T-helper 2 cell treated with Interferon-gamma antibody and Interleukin-4, amounts not matched to agents 100 ng/mL and 5 ng/mL, for 36 hours (primary cell): ENCODE measurements around the gene GTF2A1L. TPM values are rescaled to one million over a fixed set of nuclear protein-coding genes. Genes with fewer than 3 reads are reported as not detected.
"Not testable (repeated sequence)": the region's sequence is repeated elsewhere in the genome, so short reads cannot be mapped to it uniquely, and the experiment has no call there.

Source experiments
- intact Hi-C: fragments of 100-400 bp; cut with micrococcal nuclease; formaldehyde crosslinking; loops from one replicate; pipeline ENCODE4 v1.15.1; 2023
- total RNA-seq: library from RNA; stranded (reverse); gene quantifications from 2 replicates; pipeline ENCODE4 v1.2.3, GENCODE V29; 2022

Gene GTF2A1L
- total RNA-seq, 1 donor from 2014 or later = not detected

- intact Hi-C loops = loop anchor here (10.0 kb wide), 1 partner anchor 1797 kb away; no protein-coding TSS in a partner anchor
Measured at GRCh38 chr2:48607307-48608014, 10.2 kb upstream of the GTF2A1L start.

GRCh38 chr2:48613211-48613610 lies 4.4 kb upstream of the GTF2A1L start:
- intact Hi-C loops = no loop called here

GRCh38 chr2:48614581-48614980 lies 3.1 kb upstream of the GTF2A1L start:
- intact Hi-C loops = not testable (repeated sequence)

- intact Hi-C loops = no loop called here
Measured at GRCh38 chr2:48619526-48619925, 1.9 kb downstream of the GTF2A1L start.

- intact Hi-C loops = no loop called here
Measured at GRCh38 chr2:48620604-48621003, 2.9 kb downstream of the GTF2A1L start.

GRCh38 chr2:48622691-48623090 lies 5.0 kb downstream of the GTF2A1L start:
- intact Hi-C loops = not testable (repeated sequence)

- intact Hi-C loops = no loop called here
Measured at GRCh38 chr2:48624696-48625095, 7.0 kb downstream of the GTF2A1L start.

- intact Hi-C loops = no loop called here
Measured at GRCh38 chr2:48626047-48626446, 8.4 kb downstream of the GTF2A1L start.

- intact Hi-C loops = no loop called here
Measured at GRCh38 chr2:48633143-48633542, 15.5 kb downstream of the GTF2A1L start.

- intact Hi-C loops = no loop called here
Measured at GRCh38 chr2:48635786-48636185, 18.1 kb downstream of the GTF2A1L start.

GRCh38 chr2:48638261-48638660 lies 20.6 kb downstream of the GTF2A1L start:
- intact Hi-C loops = no loop called here

GRCh38 chr2:48651158-48651790 lies 33.6 kb downstream of the GTF2A1L start:
- intact Hi-C loops = no loop called here

GRCh38 chr2:48668992-48669391 lies 51.3 kb downstream of the GTF2A1L start:
- intact Hi-C loops = no loop called here

- intact Hi-C loops = no loop called here
Measured at GRCh38 chr2:48673581-48673980, 55.9 kb downstream of the GTF2A1L start.

- intact Hi-C loops = no loop called here
Measured at GRCh38 chr2:48674933-48675332, 57.3 kb downstream of the GTF2A1L start.

GRCh38 chr2:48677450-48677849 lies 59.8 kb downstream of the GTF2A1L start:
- intact Hi-C loops = no loop called here

GRCh38 chr2:48685126-48685525 lies 67.5 kb downstream of the GTF2A1L start:
- intact Hi-C loops = no loop called here

GRCh38 chr2:48691935-48692691 lies 74.5 kb downstream of the GTF2A1L start:
- intact Hi-C loops = no loop called here

GRCh38 chr2:48693066-48693465 lies 75.4 kb downstream of the GTF2A1L start:
- intact Hi-C loops = no loop called here

- intact Hi-C loops = no loop called here
Measured at GRCh38 chr2:48693645-48694044, 76.0 kb downstream of the GTF2A1L start.

- intact Hi-C loops = no loop called here
Measured at GRCh38 chr2:48694149-48694548, 76.5 kb downstream of the GTF2A1L start.

GRCh38 chr2:48695991-48696390 lies 78.3 kb downstream of the GTF2A1L start:
- intact Hi-C loops = no loop called here
